ENCODE results near the gene NGDN.

NGDN gene

GRCh38 chr14:23447361-23448350, 21.8 kb upstream of the NGDN start:
- TF ChIP-seq ZNF449 (tag by site-specific recombination; IDR thresholded peaks at IDR 0.05) = no peak
- no peak for TF ChIP-seq GLIS1 (tag by site-specific recombination; IDR thresholded peaks at IDR 0.05)
- TF ChIP-seq PATZ1 (tag by site-specific recombination; IDR thresholded peaks at IDR 0.05) = no peak
- TF ChIP-seq ZNF354C (tag by site-specific recombination; IDR thresholded peaks at IDR 0.05; ENCODE audit: borderline replicate concordance, low read depth) = no peak
- TF ChIP-seq ZNF202 (tag by site-specific recombination; IDR thresholded peaks at IDR 0.05; ENCODE audit: borderline replicate concordance) = no peak
- TF ChIP-seq BCL11B (tag by site-specific recombination; IDR thresholded peaks at IDR 0.05; ENCODE audit: low read depth) = no peak
- TF ChIP-seq ZNF610 (tag by site-specific recombination; IDR thresholded peaks at IDR 0.05; ENCODE audit: borderline replicate concordance) = no peak
- no peak for TF ChIP-seq ZNF677 (tag by site-specific recombination; IDR thresholded peaks at IDR 0.05)
- no peak for TF ChIP-seq ZNF521 (tag by site-specific recombination; IDR thresholded peaks at IDR 0.05)
- no peak for TF ChIP-seq ZNF274 (IDR thresholded peaks at IDR 0.05; ENCODE audit: low read length)
- TF ChIP-seq ZNF274 (tag by site-specific recombination; IDR thresholded peaks at IDR 0.05; ENCODE audit: borderline replicate concordance) = no peak
- TF ChIP-seq ZNF23 (tag by site-specific recombination; IDR thresholded peaks at IDR 0.05; ENCODE audit: borderline replicate concordance) = no peak
- no peak for TF ChIP-seq TRIM28 (IDR thresholded peaks at IDR 0.05; ENCODE audit: borderline replicate concordance, low read length)
- TF ChIP-seq HOXC10 (CRISPR knock-in tag; IDR thresholded peaks at IDR 0.05) = no peak
- TF ChIP-seq ZNF768 (tag by site-specific recombination; IDR thresholded peaks at IDR 0.05) = no peak
- TF ChIP-seq ZNF157 (tag by site-specific recombination; IDR thresholded peaks at IDR 0.05) = no peak
- no peak for TF ChIP-seq ZNF747 (tag by site-specific recombination; IDR thresholded peaks at IDR 0.05)
- no peak for TF ChIP-seq ZNF585B (tag by site-specific recombination; IDR thresholded peaks at IDR 0.05)
- no peak for TF ChIP-seq MYNN (tag by site-specific recombination; IDR thresholded peaks at IDR 0.05; ENCODE audit: borderline replicate concordance)
- TF ChIP-seq ZNF10 (tag by site-specific recombination; IDR thresholded peaks at IDR 0.05) = no peak
- no peak for TF ChIP-seq ZNF398 (tag by site-specific recombination; IDR thresholded peaks at IDR 0.05)
- no peaks in the 10 kb centered on the region for H3K9me3 ChIP-seq (ENCODE audit: control insufficient read depth, insufficient read depth, low read depth, low read length)
- no peak overlapping the region for H3K4me3 ChIP-seq (ENCODE audit: low read depth, low read length)
- CTCF ChIA-PET = interaction anchor here (0.6 to 1.4 kb wide), 3 partner anchors 31 to 465 kb away, joined by 3 to 6 read pairs (median 4); no protein-coding TSS in a partner anchor
- POLR2A ChIA-PET = no interaction called here
- no peak overlapping the region for H3K27ac ChIP-seq (ENCODE audit: extremely low read depth, low read depth, low read length)
- no peaks in the 10 kb centered on the region for H3K36me3 ChIP-seq (ENCODE audit: control insufficient read depth in 2 of 2, insufficient read depth in 1 of 2, low read length in 2 of 2)
- H3K4me1 ChIP-seq (ENCODE audit: control insufficient read depth, insufficient read depth, low read length) = no peaks in the 10 kb centered on the region
